PFSK-1 (cell line): Measurements from ENCODE around the gene FKBP15.

ENCODE experiments used
- FOXP2 ChIP-seq: optimal IDR thresholded peaks from 2 replicates; pipeline ENCODE3; 2011; ENCODE audit warnings: borderline replicate concordance, control low read depth, inconsistent platforms; ENCODE audit not compliant: insufficient read depth; ENCODE audit errors: extremely low read length, extremely low read depth
- POLR2AphosphoS5 ChIP-seq: IDR thresholded peaks from 2 replicates; pipeline ENCODE4 v1.6.1; 2012; ENCODE audit warnings: low read depth, mild to moderate bottlenecking, control low read depth, low read length, moderate library complexity
- REST ChIP-seq, 2 experiments: IDR thresholded peaks; 2 replicates each; pipeline versions ENCODE4 v1.6.1 to v1.8.0; 2011 to 2012; ENCODE audit warnings: low read depth in 2 of 2, low read length in 2 of 2, control low read depth in 1 of 2, inconsistent platforms in 1 of 2, mild to moderate bottlenecking in 1 of 2, moderate library complexity in 1 of 2; ENCODE audit not compliant: insufficient read depth in 1 of 2
- SIN3A ChIP-seq: IDR thresholded peaks from 2 replicates; pipeline ENCODE4 v1.6.1; 2012; ENCODE audit warnings: mild to moderate bottlenecking, low read length, moderate library complexity, borderline replicate concordance; ENCODE audit not compliant: insufficient read depth
- TAF1 ChIP-seq: IDR thresholded peaks from 2 replicates; pipeline ENCODE4 v1.6.1; 2012; ENCODE audit warnings: low read length, control low read depth, borderline replicate concordance; ENCODE audit not compliant: insufficient read depth

GRCh38 chr9:113186137-113186755, 34.8 kb downstream of the FKBP15 start:
- TF ChIP-seq POLR2AphosphoS5, result no peak
- no peak for TF ChIP-seq TAF1
- no peak for TF ChIP-seq SIN3A
- TF ChIP-seq REST (IDR thresholded peaks at IDR 0.05; ENCODE audit: insufficient read depth in 1 of 2, low read depth in 2 of 2, low read length in 2 of 2), result no peak
- no peak for TF ChIP-seq FOXP2
